ENCODE results near the gene PAGR1. TPM values are rescaled to one million over a fixed set of nuclear protein-coding genes. Genes with fewer than 3 reads are reported as not detected.

The PAGR1 gene
- total and polyA plus RNA-seq, 9 of the 15 experiments (the other 6 are each of a cell fraction or from before 2014, with no cell fraction given) = 1.4 to 58.2 (median 16.8) TPM

GRCh38 chr16:29790949-29791844, 24.8 kb upstream of the PAGR1 start (continued):
- no peak for TF ChIP-seq NR4A1 (CRISPR knock-in tag; IDR thresholded peaks at IDR 0.05)
- no peak for TF ChIP-seq NR4A1 (tag; IDR thresholded peaks at IDR 0.05)
- no peak for TF ChIP-seq FOXM1 (IDR thresholded peaks at IDR 0.05; ENCODE audit: low read depth)
- TF ChIP-seq FOXM1 (CRISPR knock-in tag; IDR thresholded peaks at IDR 0.05; ENCODE audit: low read depth) = no peak
- TF ChIP-seq DACH1 (IDR thresholded peaks at IDR 0.05; ENCODE audit: partially characterized antibody) = no peak
- no peak; the same call in 1 of the 2 replicates for TF ChIP-seq ELF1 (tag; IDR thresholded peaks at IDR 0.05)
- no peak for TF ChIP-seq MIER1 (IDR thresholded peaks at IDR 0.05; ENCODE audit: low read depth)
- no peak for TF ChIP-seq TBP (optimal IDR thresholded peaks at IDR 0.05; ENCODE audit: low read depth, low read length)
- no peak for TF ChIP-seq GABPA (tag; conservative IDR thresholded peaks at IDR 0.05; ENCODE audit: low read depth)
- 0 out of 2 replicates have a peak, but pooled peaks have one; percentile 67 for TF ChIP-seq ZC3H4 (CRISPR knock-in tag; IDR thresholded peaks at IDR 0.05; ENCODE audit: borderline replicate concordance)
- TF ChIP-seq RNF2 (IDR thresholded peaks at IDR 0.05) = no peak
- TF ChIP-seq, protein P1, sequence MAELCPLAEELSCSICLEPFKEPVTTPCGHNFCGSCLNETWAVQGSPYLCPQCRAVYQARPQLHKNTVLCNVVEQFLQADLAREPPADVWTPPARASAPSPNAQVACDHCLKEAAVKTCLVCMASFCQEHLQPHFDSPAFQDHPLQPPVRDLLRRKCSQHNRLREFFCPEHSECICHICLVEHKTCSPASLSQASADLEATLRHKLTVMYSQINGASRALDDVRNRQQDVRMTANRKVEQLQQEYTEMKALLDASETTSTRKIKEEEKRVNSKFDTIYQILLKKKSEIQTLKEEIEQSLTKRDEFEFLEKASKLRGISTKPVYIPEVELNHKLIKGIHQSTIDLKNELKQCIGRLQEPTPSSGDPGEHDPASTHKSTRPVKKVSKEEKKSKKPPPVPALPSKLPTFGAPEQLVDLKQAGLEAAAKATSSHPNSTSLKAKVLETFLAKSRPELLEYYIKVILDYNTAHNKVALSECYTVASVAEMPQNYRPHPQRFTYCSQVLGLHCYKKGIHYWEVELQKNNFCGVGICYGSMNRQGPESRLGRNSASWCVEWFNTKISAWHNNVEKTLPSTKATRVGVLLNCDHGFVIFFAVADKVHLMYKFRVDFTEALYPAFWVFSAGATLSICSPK (IDR thresholded peaks at IDR 0.05; ENCODE audit: borderline replicate concordance) = 0 out of 2 replicates have a peak, but pooled peaks have one; percentile 29
- no peak for TF ChIP-seq TEAD2 (tag; IDR thresholded peaks at IDR 0.05)
- no peak for TF ChIP-seq ZFP1 (CRISPR knock-in tag; IDR thresholded peaks at IDR 0.05)
- no peak for TF ChIP-seq SMARCA5 (IDR thresholded peaks at IDR 0.05)
- TF ChIP-seq ZNF165 (CRISPR knock-in tag; IDR thresholded peaks at IDR 0.05; ENCODE audit: borderline replicate concordance) = no peak
- peak; percentile 19; the same call in 1 of the 2 replicates for TF ChIP-seq STAG1 (CRISPR knock-in tag; IDR thresholded peaks at IDR 0.05; ENCODE audit: borderline replicate concordance)
- TF ChIP-seq, protein P2, sequence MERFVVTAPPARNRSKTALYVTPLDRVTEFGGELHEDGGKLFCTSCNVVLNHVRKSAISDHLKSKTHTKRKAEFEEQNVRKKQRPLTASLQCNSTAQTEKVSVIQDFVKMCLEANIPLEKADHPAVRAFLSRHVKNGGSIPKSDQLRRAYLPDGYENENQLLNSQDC (CRISPR knock-in tag; IDR thresholded peaks at IDR 0.05) = no peak
- TF ChIP-seq ZFP36 (IDR thresholded peaks at IDR 0.05; ENCODE audit: low read depth, low read length, partially characterized antibody) = no peak
- TF ChIP-seq ZNF780A (CRISPR knock-in tag; IDR thresholded peaks at IDR 0.05) = no peak
- no peak for TF ChIP-seq BRD9 (IDR thresholded peaks at IDR 0.05; ENCODE audit: low read depth, partially characterized antibody)
- TF ChIP-seq, protein P3, sequence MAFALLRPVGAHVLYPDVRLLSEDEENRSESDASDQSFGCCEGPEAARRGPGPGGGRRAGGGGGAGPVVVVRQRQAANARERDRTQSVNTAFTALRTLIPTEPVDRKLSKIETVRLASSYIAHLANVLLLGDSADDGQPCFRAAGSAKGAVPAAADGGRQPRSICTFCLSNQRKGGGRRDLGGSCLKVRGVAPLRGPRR (CRISPR knock-in tag; IDR thresholded peaks at IDR 0.05) = no peak
- TF ChIP-seq SREBF2 (CRISPR knock-in tag; IDR thresholded peaks at IDR 0.05) = no peak
- no peak for TF ChIP-seq POLR3A (IDR thresholded peaks at IDR 0.05; ENCODE audit: borderline replicate concordance, extremely low read depth, insufficient read depth, insufficient read length)
- no peak for TF ChIP-seq HNRNPL (IDR thresholded peaks at IDR 0.05; ENCODE audit: low read depth, low read length)

Measured in K562 (cell line).